K562 (cell line): ENCODE data around the gene BCAS3. TPM values are rescaled to one million over a fixed set of nuclear protein-coding genes. Genes with fewer than 3 reads are reported as not detected.

Source experiments
- BRCA1 ChIP-seq, 2 experiments: fragments of 450-650 bp in 1 of 2; sonication (generic) in 1 of 2; formaldehyde crosslinking in 1 of 2; IDR thresholded peaks; 2 replicates each; pipeline versions ENCODE4 v1.5.0 to v1.6.1; 2017 to 2020; ENCODE audit warnings: mild to moderate bottlenecking in 1 of 2, missing genetic modification reagents in 1 of 2
- FOXK1 ChIP-seq: sonication (generic); formaldehyde crosslinking; IDR thresholded peaks from 2 replicates; pipeline ENCODE4 v1.8.0; 2022; ENCODE audit warnings: missing genetic modification reagents, mild to moderate bottlenecking, borderline replicate concordance
- GTF2E2 ChIP-seq: fragments of 200-800 bp; sonication (Bioruptor generic); IDR thresholded peaks from 2 replicates; pipeline ENCODE4 v1.6.1; 2016; ENCODE audit warnings: missing genetic modification characterization, missing compliant biosample characterization
- MAX ChIP-seq: sonication (generic); formaldehyde crosslinking; IDR thresholded peaks from 2 replicates; pipeline ENCODE4 v1.9.0; 2022; ENCODE audit warnings: mild to moderate bottlenecking, missing genetic modification reagents
- MTF1 ChIP-seq: fragments of 250-450 bp; sonication (Bioruptor Pico); IDR thresholded peaks from 2 replicates; pipeline ENCODE4 v1.9.0; 2021; ENCODE audit warnings: moderate library complexity, mild to moderate bottlenecking, inconsistent platforms, borderline replicate concordance
- RBM15 ChIP-seq: fragments of 200-400 bp; formaldehyde crosslinking; IDR thresholded peaks from 2 replicates; pipeline ENCODE4 v1.6.1; 2018; ENCODE audit warnings: mild to moderate bottlenecking, low read length, moderate library complexity; ENCODE audit not compliant: insufficient read depth
- SFPQ ChIP-seq: fragments of 200-400 bp; formaldehyde crosslinking; IDR thresholded peaks from 2 replicates; pipeline ENCODE4 v1.6.1; 2017; ENCODE audit warnings: mild to moderate bottlenecking, low read depth, low read length, moderate library complexity
- ZNF212 ChIP-seq: fragments of 450-650 bp; formaldehyde crosslinking; IDR thresholded peaks from 2 replicates; pipeline ENCODE4 v1.4.0; 2020; ENCODE audit warnings: mild to moderate bottlenecking
- ZNF766 ChIP-seq: fragments of 200-800 bp; sonication (Bioruptor generic); conservative IDR thresholded peaks from 2 replicates; pipeline ENCODE4 v1.6.1; 2016; ENCODE audit warnings: missing genetic modification characterization, missing compliant biosample characterization
- polyA plus RNA-seq, 8 experiments: library from polyadenylated mRNA; depleted of rRNA in 4 of 8; stranded (reverse) in 5 of 8; unstranded in 3 of 8; fragments of >200 nt; fragmentation: Nextera tagmentation in 2 of 8; fragmentation: Illumina TruSeq in 1 of 8; extraction: Ambion mirVana in 2 of 8; extraction: Trizol in 1 of 8; gene quantifications; 2 replicates each; pipeline versions ENCODE4 v1.2.1 to v1.2.3, GENCODE V29; 2011 to 2014; ENCODE audit warnings: inconsistent platforms in 1 of 8, missing spikeins in 1 of 8
- total RNA-seq, 7 experiments: library from RNA; depleted of rRNA in 6 of 7; stranded (reverse); fragments of >200 nt in 6 of 7; fragmentation: Illumina TruSeq in 2 of 7; extraction: Trizol in 2 of 7; gene quantifications; 2 replicates each; pipeline versions ENCODE4 v1.2.1 to v1.2.3, GENCODE V29; 2011 to 2021; ENCODE audit warnings: low replicate concordance in 1 of 7
- TF ChIP-seq, protein P1 (sequence below): fragments of 250-450 bp; sonication (Bioruptor Pico); IDR thresholded peaks from 2 replicates; pipeline ENCODE4 v1.5.0; 2022; ENCODE audit warnings: mild to moderate bottlenecking
- TF ChIP-seq, protein P2 (sequence below): sonication (generic); formaldehyde crosslinking; IDR thresholded peaks from 2 replicates; pipeline ENCODE4 v1.8.1; 2023; ENCODE audit warnings: mild to moderate bottlenecking, missing genetic modification reagents
- TF ChIP-seq, protein P3 (sequence below): fragments of 450-650 bp; IDR thresholded peaks from 2 replicates; pipeline ENCODE4 v1.6.1; 2017; ENCODE audit warnings: antibody characterized with exemption, mild to moderate bottlenecking

Gene BCAS3
- total and polyA plus RNA-seq, 9 of the 15 experiments (the other 6 are each of a cell fraction or from before 2014, with no cell fraction given) = 1.9 to 5.5 (median 3.5) TPM

GRCh38 chr17:61175298-61176142 lies 497.9 kb downstream of the BCAS3 start (continued):
- TF ChIP-seq RBM15 (no peak), GTF2E2 (no peak), FOXK1 (CRISPR knock-in tag) (no peak), SFPQ (no peak), ZNF766 (peak; percentile 86), BRCA1 (IDR thresholded peaks at IDR 0.05) (no peak), BRCA1 (CRISPR knock-in tag; IDR thresholded peaks at IDR 0.05) (no peak), MTF1 (CRISPR knock-in tag) (no peak), ZNF212 (no peak), MAX (no peak)
- TF ChIP-seq, protein P1, sequence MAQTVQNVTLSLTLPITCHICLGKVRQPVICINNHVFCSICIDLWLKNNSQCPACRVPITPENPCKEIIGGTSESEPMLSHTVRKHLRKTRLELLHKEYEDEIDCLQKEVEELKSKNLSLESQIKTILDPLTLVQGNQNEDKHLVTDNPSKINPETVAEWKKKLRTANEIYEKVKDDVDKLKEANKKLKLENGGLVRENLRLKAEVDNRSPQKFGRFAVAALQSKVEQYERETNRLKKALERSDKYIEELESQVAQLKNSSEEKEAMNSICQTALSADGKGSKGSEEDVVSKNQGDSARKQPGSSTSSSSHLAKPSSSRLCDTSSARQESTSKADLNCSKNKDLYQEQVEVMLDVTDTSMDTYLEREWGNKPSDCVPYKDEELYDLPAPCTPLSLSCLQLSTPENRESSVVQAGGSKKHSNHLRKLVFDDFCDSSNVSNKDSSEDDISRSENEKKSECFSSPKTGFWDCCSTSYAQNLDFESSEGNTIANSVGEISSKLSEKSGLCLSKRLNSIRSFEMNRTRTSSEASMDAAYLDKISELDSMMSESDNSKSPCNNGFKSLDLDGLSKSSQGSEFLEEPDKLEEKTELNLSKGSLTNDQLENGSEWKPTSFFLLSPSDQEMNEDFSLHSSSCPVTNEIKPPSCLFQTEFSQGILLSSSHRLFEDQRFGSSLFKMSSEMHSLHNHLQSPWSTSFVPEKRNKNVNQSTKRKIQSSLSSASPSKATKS (CRISPR knock-in tag) = no peak
- TF ChIP-seq, protein P2, sequence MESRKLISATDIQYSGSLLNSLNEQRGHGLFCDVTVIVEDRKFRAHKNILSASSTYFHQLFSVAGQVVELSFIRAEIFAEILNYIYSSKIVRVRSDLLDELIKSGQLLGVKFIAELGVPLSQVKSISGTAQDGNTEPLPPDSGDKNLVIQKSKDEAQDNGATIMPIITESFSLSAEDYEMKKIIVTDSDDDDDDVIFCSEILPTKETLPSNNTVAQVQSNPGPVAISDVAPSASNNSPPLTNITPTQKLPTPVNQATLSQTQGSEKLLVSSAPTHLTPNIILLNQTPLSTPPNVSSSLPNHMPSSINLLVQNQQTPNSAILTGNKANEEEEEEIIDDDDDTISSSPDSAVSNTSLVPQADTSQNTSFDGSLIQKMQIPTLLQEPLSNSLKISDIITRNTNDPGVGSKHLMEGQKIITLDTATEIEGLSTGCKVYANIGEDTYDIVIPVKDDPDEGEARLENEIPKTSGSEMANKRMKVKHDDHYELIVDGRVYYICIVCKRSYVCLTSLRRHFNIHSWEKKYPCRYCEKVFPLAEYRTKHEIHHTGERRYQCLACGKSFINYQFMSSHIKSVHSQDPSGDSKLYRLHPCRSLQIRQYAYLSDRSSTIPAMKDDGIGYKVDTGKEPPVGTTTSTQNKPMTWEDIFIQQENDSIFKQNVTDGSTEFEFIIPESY = no peak
- TF ChIP-seq, protein P3, sequence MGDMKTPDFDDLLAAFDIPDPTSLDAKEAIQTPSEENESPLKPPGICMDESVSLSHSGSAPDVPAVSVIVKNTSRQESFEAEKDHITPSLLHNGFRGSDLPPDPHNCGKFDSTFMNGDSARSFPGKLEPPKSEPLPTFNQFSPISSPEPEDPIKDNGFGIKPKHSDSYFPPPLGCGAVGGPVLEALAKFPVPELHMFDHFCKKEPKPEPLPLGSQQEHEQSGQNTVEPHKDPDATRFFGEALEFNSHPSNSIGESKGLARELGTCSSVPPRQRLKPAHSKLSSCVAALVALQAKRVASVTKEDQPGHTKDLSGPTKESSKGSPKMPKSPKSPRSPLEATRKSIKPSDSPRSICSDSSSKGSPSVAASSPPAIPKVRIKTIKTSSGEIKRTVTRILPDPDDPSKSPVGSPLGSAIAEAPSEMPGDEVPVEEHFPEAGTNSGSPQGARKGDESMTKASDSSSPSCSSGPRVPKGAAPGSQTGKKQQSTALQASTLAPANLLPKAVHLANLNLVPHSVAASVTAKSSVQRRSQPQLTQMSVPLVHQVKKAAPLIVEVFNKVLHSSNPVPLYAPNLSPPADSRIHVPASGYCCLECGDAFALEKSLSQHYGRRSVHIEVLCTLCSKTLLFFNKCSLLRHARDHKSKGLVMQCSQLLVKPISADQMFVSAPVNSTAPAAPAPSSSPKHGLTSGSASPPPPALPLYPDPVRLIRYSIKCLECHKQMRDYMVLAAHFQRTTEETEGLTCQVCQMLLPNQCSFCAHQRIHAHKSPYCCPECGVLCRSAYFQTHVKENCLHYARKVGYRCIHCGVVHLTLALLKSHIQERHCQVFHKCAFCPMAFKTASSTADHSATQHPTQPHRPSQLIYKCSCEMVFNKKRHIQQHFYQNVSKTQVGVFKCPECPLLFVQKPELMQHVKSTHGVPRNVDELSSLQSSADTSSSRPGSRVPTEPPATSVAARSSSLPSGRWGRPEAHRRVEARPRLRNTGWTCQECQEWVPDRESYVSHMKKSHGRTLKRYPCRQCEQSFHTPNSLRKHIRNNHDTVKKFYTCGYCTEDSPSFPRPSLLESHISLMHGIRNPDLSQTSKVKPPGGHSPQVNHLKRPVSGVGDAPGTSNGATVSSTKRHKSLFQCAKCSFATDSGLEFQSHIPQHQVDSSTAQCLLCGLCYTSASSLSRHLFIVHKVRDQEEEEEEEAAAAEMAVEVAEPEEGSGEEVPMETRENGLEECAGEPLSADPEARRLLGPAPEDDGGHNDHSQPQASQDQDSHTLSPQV = no peak
